Stimulated activated CD8-positive, alpha-beta memory T cell treated with anti-CD3 and anti-CD28 coated beads, Interleukin-2, amount 100 ng/mL, for 48 hours (primary cell): Measurements from ENCODE around the gene ERV3-1.
"Not testable (repeated sequence)": the region's sequence is repeated elsewhere in the genome, so short reads cannot be mapped to it uniquely, and the experiment has no call there.

Source experiments
- DNase-seq, 2 donors: peaks; one replicate each; pipeline ENCODE4 v3.0.0-alpha.2; 2020; ENCODE audit warnings: low read depth in 2 of 2

The ERV3-1 gene

GRCh38 chr7:64944667-64945502 is 61.6 kb downstream of the ERV3-1 start:
- DNase-seq, result not testable (repeated sequence)
